HepG2 (cell line): ENCODE measurements around the gene DLG2. TPM values are rescaled to one million over a fixed set of nuclear protein-coding genes. Genes with fewer than 3 reads are reported as not detected.

ENCODE experiments used
- DBP ChIP-seq: sonication (generic); formaldehyde crosslinking; IDR thresholded peaks from 2 replicates; pipeline ENCODE4 v1.4.0; 2020; ENCODE audit warnings: missing genetic modification reagents; ENCODE audit errors: not compliant biosample characterization
- ELF1 ChIP-seq: sonication (generic); formaldehyde crosslinking; IDR thresholded peaks from 2 replicates; pipeline ENCODE4 v1.4.0; 2020; ENCODE audit warnings: missing genetic modification reagents
- GABPB1 ChIP-seq: IDR thresholded peaks from 2 replicates; pipeline ENCODE4 v1.6.1; 2016; ENCODE audit warnings: mild to moderate bottlenecking, missing genetic modification reagents, moderate library complexity, missing compliant biosample characterization
- SNRNP70 ChIP-seq: fragments of 200-400 bp; formaldehyde crosslinking; IDR thresholded peaks from 2 replicates; pipeline ENCODE4 v1.6.1; 2017; ENCODE audit warnings: mild to moderate bottlenecking, low read depth, low read length, moderate library complexity
- TFDP2 ChIP-seq: sonication (generic); formaldehyde crosslinking; IDR thresholded peaks from 2 replicates; pipeline ENCODE4 v1.4.0; 2020; ENCODE audit warnings: missing genetic modification reagents
- ZNF383 ChIP-seq: sonication (generic); formaldehyde crosslinking; IDR thresholded peaks from 2 replicates; pipeline ENCODE4 v1.4.0; 2020; ENCODE audit warnings: missing genetic modification reagents, mild to moderate bottlenecking, borderline replicate concordance
- ZNF687 ChIP-seq: sonication (generic); formaldehyde crosslinking; IDR thresholded peaks from 2 replicates; pipeline ENCODE4 v1.5.1; 2020; ENCODE audit warnings: mild to moderate bottlenecking, missing genetic modification reagents, moderate library complexity
- polyA plus RNA-seq, 8 experiments: library from polyadenylated mRNA; depleted of rRNA in 3 of 8; stranded (reverse) in 7 of 8; unstranded in 1 of 8; fragments of >200 nt; fragmentation: Illumina TruSeq in 4 of 8; extraction: Trizol in 4 of 8; gene quantifications; 2 replicates each; pipeline versions ENCODE4 v1.2.1 to v1.2.3, GENCODE V29; 2011 to 2016; ENCODE audit warnings: low read depth in 4 of 8, missing spikeins in 1 of 8, mixed read lengths in 1 of 8; ENCODE audit not compliant: insufficient read depth in 1 of 8
- total RNA-seq, 5 experiments: library from RNA; depleted of rRNA; stranded (reverse); fragments of >200 nt; fragmentation: Illumina TruSeq; extraction: Trizol; gene quantifications; 2 replicates each; pipeline ENCODE4 v1.2.3, GENCODE V29; 2016; ENCODE audit warnings: low read depth in 1 of 5

Gene DLG2
- total and polyA plus RNA-seq, 2 of the 13 experiments (the other 11 are each of a cell fraction or from before 2014, with no cell fraction given), result 0.46 to 1.0 TPM

GRCh38 chr11:84034484-84034883 lies 1592.7 kb downstream of the DLG2 start (continued):
- no peak for TF ChIP-seq GABPB1 (CRISPR knock-in tag)
- no peak for TF ChIP-seq ZNF383 (CRISPR knock-in tag)
- no peak for TF ChIP-seq SNRNP70
- TF ChIP-seq ELF1 (CRISPR knock-in tag), result no peak
- TF ChIP-seq TFDP2 (CRISPR knock-in tag), result no peak
- TF ChIP-seq DBP (CRISPR knock-in tag), result no peak
- TF ChIP-seq ZNF687 (CRISPR knock-in tag), result no peak
